Measurements from ENCODE around the gene PGAP2.
"Not testable (repeated sequence)": the region's sequence is repeated elsewhere in the genome, so short reads cannot be mapped to it uniquely, and the experiment has no call there.

Gene PGAP2

GRCh38 chr11:3807909-3808860 lies at the start of gene PGAP2:
TSS of gene PGAP2 (plus strand) at chr11:3808560. CDS start at chr11:3811260, 2,700 bp downstream.
- in situ Hi-C loops (cut with HindIII; ENCODE audit: low sequenced_read_pairs), result no loop called here

- in situ Hi-C loops (cut with HindIII; ENCODE audit: low sequenced_read_pairs), result loop anchor here (10.0 kb wide), 1 partner anchor 49 kb away; no protein-coding TSS in a partner anchor
These were observed 44.1 kb upstream of the PGAP2 start for GRCh38 chr11:3764266-3764665.

GRCh38 chr11:3766836-3767235 lies 41.5 kb upstream of the PGAP2 start:
- in situ Hi-C loops (cut with HindIII; ENCODE audit: low sequenced_read_pairs), result loop anchor here (10.0 kb wide), 1 partner anchor 52 kb away; no protein-coding TSS in a partner anchor

GRCh38 chr11:3767536-3767935 lies 40.8 kb upstream of the PGAP2 start:
- in situ Hi-C loops (cut with HindIII; ENCODE audit: low sequenced_read_pairs), result loop anchor here (10.0 kb wide), 1 partner anchor 53 kb away; no protein-coding TSS in a partner anchor

- in situ Hi-C loops (cut with HindIII; ENCODE audit: low sequenced_read_pairs), result no loop called here
These were observed 35.2 kb upstream of the PGAP2 start for GRCh38 chr11:3773180-3773579.

GRCh38 chr11:3775736-3776406 lies 32.5 kb upstream of the PGAP2 start:
- in situ Hi-C loops (cut with HindIII; ENCODE audit: low sequenced_read_pairs), result no loop called here

GRCh38 chr11:3781423-3781822 lies 26.9 kb upstream of the PGAP2 start:
- in situ Hi-C loops (cut with HindIII; ENCODE audit: low sequenced_read_pairs), result no loop called here

GRCh38 chr11:3782963-3783362 lies 25.4 kb upstream of the PGAP2 start:
- in situ Hi-C loops (cut with HindIII; ENCODE audit: low sequenced_read_pairs), result no loop called here

GRCh38 chr11:3783611-3784010 lies 24.7 kb upstream of the PGAP2 start:
- in situ Hi-C loops (cut with HindIII; ENCODE audit: low sequenced_read_pairs), result no loop called here

- in situ Hi-C loops (cut with HindIII; ENCODE audit: low sequenced_read_pairs), result no loop called here
These were observed 21.5 kb upstream of the PGAP2 start for GRCh38 chr11:3786781-3787428.

- in situ Hi-C loops (cut with HindIII; ENCODE audit: low sequenced_read_pairs), result not testable (repeated sequence)
These were observed 14.0 kb upstream of the PGAP2 start for GRCh38 chr11:3794387-3794786.

GRCh38 chr11:3795131-3796001 lies 13.0 kb upstream of the PGAP2 start:
- in situ Hi-C loops (cut with HindIII; ENCODE audit: low sequenced_read_pairs), result no loop called here

GRCh38 chr11:3796002-3796311 lies 12.4 kb upstream of the PGAP2 start:
- in situ Hi-C loops (cut with HindIII; ENCODE audit: low sequenced_read_pairs), result no loop called here

GRCh38 chr11:3796346-3796745 lies 12.0 kb upstream of the PGAP2 start:
- in situ Hi-C loops (cut with HindIII; ENCODE audit: low sequenced_read_pairs), result no loop called here

GRCh38 chr11:3796801-3797328 lies 11.5 kb upstream of the PGAP2 start:
- in situ Hi-C loops (cut with HindIII; ENCODE audit: low sequenced_read_pairs), result no loop called here

GRCh38 chr11:3797329-3798090 lies 10.8 kb upstream of the PGAP2 start, which contains the start of gene NUP98:
TSS of gene NUP98 (minus strand) at chr11:3797554. CDS start at chr11:3782117, 15,437 bp downstream.
- in situ Hi-C loops (cut with HindIII; ENCODE audit: low sequenced_read_pairs), result no loop called here

- in situ Hi-C loops (cut with HindIII; ENCODE audit: low sequenced_read_pairs), result no loop called here
These were observed 9.2 kb upstream of the PGAP2 start for GRCh38 chr11:3799143-3799542.

GRCh38 chr11:3799873-3800272 lies 8.5 kb upstream of the PGAP2 start:
- in situ Hi-C loops (cut with HindIII; ENCODE audit: low sequenced_read_pairs), result no loop called here

- in situ Hi-C loops (cut with HindIII; ENCODE audit: low sequenced_read_pairs), result no loop called here
These were observed 6.2 kb upstream of the PGAP2 start for GRCh38 chr11:3802011-3802790.
